PC-3 (cell line): Measurements from ENCODE around the gene ANGPTL2.

Experiments used
- CTCF ChIP-seq: fragments of 300-600 bp; sonication (generic); conservative IDR thresholded peaks from 2 replicates; pipeline ENCODE4 v1.5.1; 2017; ENCODE audit warnings: antibody characterized with exemption, low read depth, mild to moderate bottlenecking, low read length
- EZH2 ChIP-seq: fragments of 300-600 bp; sonication (generic); IDR thresholded peaks from one replicate; pipeline ENCODE4 v1.6.1; 2017; ENCODE audit warnings: antibody characterized with exemption, mild to moderate bottlenecking, low read length; ENCODE audit not compliant: unreplicated experiment
- EZH2phosphoT487 ChIP-seq: fragments of 300-600 bp; sonication (generic); IDR thresholded peaks from 2 replicates; pipeline ENCODE4 v1.6.1; 2018; ENCODE audit warnings: mild to moderate bottlenecking, antibody characterized with exemption, low read length, borderline replicate concordance

GRCh38 chr9:127144670-127145445 is 22.4 kb upstream of the ANGPTL2 start:
- TF ChIP-seq CTCF (no peak), EZH2 (no peak), EZH2phosphoT487 (no peak)
